GM21786 (cell line): Measurements from ENCODE around the gene PDE2A.

Experiments
- ATAC-seq: cut with Tn5 transposase; IDR thresholded peaks from one replicate; pipeline ENCODE4 v1.9.1; 2021; ENCODE audit not compliant: unreplicated experiment

PDE2A gene

DNA sequence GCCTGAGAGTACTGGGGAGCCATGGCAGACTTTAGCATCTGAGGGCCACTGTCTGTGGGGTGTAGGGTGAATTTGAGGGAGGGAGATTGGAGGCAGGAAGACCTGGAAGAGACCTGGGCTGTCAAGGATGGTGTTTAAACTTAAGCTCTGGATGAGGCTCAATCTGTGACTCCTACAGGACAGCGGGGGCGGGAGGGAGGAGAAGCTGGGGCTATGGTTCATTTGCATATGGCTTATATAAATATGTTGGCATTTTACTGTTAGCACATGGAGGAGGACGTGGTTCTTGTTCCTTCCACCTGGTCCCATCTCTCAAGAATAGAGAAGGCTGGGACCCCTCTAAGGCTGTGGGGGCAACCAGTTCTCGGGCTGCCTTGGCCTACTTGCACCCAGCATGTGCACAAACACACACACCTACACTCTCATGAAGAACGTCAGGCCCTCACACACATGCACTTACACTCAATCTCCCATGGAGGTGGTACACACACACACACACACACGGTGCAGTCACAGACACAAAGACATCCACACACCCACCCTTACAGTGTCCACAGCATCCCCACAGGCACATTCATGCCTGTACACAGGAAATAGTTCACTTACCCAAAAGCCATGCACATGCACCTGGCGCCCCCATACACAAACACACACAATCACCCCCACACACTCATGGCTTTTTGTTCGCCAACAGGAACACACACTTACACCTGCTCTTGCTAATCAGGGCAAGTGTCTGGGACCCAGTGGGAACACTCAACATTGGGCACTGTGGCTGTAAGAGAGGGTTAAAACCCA, 81.3 kb downstream of the PDE2A start:
- no peak for ATAC-seq

DNA sequence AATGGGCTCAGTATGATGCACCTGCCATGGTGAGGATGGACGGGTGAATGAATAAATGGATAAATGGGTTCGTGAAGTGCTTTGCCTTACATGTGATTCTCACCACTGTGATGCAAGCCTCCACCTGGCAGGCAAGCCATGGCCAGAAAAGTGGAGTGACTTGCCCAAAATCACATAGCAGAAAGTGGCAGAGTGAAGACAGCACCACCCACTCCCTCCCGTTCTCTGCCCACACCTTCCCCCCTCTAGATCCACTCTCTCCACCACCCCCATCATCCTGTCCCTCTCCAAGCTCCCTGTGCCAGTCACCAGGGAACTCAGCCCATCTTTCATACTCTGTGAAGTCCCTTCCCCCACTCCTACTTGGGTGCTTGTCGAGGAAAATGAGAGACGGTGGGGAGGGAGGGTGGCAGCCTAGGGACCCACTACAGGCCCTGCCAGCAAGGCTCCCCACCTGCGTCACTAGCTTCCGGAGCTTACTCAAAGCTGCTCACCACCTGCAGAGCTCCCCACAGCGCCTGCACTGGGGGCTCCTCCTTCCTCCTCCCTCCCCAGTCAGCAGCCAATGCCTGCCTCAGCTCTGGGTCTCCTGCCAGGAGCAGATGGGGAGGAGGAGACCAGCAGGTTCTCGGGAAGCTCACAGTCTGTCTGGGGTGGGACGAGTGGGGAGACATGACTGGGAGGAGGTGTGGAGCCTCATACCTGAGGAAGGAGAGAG, 82.3 kb downstream of the PDE2A start:
- no peak for ATAC-seq

DNA sequence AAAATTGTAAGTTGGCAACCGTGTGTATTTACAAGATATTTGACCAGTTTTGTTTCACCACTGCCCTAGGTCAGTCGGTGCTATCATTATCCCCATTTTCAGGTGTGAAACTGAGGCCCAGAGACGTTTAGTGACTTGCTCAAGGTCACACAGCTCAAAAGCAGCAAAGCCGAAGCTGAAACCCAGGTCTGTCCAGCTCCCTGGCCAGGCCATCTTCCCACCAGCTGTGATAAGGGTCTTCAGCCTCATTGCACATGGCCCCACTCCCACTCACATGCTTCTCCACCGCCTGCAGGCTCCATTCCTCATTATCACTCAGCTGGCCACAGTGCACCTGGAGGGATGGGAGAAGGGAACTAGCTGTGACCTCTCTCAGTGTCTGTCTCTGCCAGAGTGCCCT, 83.2 kb downstream of the PDE2A start:
- ATAC-seq: no peak

DNA sequence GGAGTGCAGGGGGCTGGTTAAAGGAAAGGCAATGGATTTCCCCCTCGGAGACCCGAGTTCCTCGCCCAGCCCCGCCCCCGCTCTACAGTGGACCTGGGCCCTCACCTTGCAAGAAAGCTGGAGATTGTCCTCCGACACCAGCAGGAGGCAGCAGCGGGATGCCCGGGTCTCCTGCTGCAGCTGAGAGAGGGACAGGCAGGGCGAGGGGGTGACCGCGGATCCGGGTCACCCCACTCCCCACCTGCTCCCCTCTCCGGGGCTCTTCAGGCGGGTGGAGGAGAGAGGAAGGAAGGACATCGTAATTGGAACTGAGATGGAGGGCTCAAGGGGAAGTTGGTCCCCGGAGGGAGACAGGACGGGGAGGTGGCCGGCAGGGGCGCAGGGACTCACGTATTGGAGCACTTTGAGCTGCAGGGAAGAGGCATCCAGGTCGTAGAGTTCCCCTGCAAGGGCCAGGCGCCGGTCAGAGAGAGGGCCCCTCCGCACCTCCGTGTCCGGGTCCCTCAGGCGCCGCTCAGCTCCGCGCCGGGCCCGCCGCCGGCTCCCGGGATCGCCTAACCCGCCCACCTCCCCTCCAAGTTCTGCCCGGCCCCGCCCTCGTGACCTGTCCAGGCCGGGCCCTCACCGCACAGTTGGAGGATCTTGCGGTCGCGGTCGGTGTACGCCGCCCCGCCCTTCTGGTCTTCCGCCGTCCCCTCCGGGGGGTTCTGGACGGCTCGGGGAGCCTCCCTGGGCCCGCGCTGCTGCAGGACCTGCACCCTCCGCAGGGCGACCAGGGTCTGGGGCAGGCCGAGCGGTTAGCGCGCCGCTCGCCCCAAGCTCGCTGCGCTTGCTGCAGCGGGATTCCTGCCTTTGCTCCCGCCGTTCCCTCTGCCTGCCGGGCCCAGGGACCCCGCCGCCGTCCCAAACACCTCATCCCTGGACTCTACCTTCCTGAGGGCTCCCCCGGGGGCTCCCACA, 84.1 kb downstream of the PDE2A start:
- ATAC-seq: no peak

DNA sequence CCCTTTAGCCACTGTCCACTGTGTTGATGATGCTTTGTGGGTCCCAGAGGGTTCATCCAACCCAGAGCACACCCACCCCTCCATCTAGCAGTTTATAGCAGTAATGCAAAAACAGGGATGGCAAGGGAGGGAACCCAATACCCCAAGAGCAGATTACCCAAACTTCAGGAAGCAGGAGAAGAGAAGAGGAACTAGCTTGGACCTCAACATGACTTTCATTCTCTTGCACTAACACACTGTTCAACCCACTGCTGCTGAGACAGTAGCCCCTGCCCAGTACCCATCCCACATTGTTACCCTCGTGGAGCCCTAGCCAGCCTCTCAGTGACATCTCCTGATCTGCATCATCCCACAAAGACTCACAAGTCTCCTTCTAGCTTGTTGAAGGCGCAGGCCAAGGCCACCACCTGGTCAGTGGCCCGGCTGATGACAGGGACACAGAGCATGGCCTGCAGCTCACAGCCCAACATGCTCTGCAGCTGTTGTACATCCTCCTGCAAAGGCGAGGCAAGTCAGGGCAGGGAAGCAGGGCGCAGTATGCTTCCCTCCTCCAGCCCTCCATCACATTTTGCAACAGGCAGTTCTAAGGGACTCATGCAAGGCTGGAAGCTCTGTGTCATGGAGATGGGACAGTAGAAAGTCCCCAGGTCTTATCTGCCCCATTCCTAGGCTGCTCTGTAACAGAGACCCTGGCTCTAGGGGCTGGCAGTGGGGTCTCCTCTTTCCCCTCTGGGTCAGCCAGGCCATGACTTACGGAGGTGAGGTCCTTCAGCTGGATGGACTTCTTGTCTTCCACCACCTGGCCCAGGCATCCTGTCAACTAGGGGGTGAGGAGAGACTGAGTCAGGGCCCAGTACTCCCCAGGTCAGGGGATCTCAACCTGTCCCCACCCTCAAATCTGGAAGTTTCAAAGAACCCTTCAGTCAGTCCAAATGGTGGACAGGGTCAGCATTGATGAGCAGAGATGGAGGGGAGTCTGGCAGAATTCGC, 85.5 kb downstream of the PDE2A start:
- ATAC-seq: no peak

DNA sequence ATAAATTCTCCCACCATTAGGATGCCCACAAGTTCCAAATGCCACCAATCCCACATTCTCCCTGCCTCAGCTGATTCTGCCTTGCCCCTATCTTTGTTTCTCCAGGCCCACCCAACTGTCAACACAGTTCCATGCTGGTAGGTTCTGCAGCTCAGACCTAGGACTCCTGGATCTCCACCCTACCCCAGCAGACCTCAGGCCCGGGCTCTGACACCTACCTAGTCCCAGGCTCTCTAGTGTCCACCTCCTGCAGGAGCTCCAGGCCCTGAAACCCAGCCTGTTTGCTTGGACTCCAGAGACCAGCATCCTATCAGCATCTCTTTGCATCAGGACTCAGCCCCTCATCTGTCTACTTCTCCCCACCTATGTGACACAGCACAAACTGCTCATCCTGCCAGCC, 86.5 kb downstream of the PDE2A start:
- no peak for ATAC-seq

DNA sequence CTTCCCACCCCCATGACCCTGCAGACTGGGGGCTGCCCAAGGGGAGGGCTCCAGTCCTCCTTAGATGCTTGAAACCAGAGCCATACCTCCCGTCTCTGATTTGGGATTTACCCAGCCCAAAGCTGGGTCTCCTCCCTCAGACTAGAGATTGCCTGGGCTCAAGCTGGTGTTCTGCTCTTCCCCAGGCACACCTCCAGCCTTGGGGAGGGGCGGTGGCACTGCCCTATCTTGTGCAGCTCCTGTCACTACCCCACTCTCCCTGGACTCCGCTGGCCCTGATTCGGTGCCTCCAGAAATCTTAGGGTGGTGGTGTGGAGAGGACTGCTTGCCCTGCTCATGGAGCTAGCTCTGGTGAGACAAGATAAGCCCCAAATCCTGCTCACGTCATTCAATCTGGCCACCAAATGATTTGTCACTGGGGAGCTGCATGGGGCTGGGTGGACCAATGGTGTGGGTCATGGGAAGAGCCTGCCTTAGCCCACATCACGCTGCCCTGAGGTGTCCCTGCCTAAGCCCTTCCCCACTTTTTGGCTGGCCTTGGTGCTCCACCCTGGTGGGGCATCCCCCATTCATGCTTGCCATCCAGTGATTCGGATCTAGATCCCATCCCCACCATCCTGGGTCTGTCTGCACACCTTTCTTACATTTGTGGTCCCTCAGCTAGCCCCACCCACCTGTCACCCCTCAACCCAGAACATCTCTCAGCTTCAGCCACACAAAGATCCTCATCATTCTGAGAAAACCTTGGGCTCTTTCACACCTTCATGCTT, 87.7 kb downstream of the PDE2A start:
- no peak for ATAC-seq

DNA sequence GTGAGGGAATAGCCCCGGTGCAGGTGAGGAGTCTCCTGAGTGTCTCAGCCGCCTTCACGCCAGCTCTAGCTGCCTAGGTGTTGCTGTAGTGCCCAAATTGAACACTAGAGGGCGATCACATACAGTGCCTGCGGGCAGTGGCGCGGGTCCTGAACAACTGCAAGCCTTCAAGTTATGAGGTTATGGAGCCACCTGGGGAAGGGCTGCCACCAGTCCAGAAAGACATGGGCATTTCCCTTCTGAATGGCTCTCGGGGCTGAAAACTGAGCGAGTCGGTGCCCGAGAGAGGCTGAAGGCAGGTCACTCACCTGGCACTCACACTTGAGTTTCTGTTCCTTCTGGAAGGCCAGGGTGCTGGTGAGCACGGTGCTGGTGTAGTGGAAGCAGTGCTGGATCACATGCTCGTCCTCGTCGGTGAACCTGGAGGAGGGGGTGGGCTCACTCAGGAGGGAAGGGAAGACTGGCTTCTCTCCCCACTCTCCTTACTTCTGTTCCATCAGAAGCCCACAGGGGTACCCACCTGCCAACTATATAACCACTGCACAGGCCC, 88.4 kb downstream of the PDE2A start:
- ATAC-seq: no peak

DNA sequence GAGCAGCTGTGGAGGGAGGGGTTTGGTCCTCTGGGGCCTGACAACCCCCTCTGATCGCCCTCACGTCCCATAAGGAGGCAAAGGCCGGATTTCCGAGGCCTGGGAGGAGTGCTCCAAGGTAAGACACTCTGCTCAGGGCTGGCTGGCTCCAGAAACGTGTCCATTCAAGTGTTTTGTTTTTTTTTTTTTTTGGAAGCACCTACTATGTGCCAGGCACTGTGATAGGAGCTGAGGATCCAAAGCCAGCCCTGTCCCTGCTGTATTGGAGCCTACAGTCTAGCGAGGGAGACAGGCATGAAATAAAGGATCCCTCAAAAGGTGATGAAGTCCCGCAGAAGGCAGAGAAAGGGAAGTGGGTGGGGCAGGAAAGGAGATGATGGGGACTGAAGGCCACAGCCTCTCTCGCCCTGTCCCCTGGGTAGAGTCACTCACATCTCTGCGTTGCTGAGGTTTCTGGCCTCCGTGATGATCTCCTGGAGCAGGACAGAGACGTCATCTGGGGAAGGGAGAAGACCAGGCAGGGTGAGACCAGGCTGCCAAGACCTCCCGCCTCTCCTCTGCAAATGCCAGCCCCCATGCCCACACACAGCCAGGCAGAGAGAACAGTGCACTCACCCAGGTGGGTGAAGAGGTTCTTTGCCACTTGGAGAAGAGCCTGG, 89.2 kb downstream of the PDE2A start:
- no peak for ATAC-seq

DNA sequence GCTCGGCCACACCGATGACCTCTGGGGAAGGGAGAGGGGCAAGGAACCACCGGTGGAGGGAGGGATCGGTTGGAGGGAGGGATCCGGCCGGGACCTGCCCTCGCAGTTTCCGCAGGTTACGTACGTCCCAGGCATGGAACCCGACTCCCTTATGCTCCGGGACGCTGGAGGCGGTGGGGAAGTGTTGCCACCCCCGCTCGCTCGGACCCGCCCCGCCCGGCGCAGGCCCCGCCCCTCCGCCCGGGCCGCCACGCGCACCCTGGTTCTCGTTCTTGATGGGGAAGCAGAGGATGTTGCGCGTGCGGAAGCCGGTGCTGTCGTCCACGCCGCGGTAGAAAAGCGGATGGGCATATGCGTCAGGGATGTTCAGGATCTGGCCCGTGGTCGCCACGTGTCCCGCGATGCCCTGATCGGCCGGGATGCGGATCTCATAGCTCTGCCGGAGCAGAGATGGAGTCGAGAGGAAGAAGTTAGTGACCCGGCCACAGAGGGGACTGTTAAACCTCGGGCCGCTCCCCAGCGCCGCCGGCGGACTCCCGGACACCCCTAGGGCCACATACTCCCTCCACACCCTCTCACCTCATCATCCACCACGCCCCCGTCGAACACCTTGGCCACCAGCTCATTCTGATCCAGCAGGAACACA, 89.8 kb downstream of the PDE2A start:
- ATAC-seq: no peak

DNA sequence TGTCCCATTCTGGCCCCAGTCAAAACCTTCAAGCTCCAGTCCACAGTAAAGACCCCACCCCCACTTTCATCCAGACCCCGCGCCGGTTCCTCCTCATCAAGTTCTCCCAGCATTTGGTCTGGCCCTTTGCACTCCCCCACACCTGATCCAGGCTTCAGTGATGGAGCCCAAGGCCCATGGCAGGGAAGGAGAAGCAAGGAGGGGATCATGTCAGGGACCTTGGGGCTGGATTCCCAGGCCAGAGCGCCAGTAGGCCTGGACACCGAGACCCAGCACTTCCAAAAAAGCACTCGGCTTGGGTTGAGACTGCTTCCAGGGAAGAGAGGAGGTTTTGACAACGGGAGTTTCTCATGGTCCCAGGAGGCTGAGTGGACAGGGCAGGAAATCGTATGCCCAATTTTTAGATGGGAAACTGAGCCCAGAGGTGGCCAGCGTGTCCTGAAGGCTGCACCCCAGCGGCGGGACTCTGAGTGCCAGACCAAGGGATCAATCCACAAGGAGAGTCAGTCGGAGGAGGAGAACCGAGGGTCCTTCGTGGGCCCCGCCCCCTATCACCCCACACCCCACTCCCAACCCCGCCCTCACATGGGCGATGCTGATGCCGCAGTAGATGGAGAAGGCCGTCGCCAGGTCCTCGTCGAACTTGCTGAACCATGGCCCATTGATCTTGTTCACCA, 90.5 kb downstream of the PDE2A start:
- no peak for ATAC-seq

DNA sequence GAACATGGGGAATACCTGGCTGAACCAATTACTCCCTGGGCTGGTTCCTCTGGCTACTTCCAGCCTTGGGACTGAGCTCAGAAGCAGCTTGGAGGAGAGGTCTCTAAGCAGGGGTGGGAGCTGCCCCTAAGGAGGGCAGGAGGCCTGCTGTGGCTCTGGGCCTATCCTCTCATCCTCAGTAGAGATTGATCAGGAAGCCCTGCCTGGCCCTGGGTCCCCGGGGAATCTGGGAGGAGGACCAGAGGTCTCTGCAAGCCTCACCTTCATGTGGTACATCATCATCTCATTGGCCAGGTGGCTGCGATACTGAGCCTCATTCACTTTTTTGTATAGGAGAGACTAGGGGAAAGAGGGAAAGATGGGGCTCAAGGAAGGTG, 91.1 kb downstream of the PDE2A start:
- no peak for ATAC-seq

DNA sequence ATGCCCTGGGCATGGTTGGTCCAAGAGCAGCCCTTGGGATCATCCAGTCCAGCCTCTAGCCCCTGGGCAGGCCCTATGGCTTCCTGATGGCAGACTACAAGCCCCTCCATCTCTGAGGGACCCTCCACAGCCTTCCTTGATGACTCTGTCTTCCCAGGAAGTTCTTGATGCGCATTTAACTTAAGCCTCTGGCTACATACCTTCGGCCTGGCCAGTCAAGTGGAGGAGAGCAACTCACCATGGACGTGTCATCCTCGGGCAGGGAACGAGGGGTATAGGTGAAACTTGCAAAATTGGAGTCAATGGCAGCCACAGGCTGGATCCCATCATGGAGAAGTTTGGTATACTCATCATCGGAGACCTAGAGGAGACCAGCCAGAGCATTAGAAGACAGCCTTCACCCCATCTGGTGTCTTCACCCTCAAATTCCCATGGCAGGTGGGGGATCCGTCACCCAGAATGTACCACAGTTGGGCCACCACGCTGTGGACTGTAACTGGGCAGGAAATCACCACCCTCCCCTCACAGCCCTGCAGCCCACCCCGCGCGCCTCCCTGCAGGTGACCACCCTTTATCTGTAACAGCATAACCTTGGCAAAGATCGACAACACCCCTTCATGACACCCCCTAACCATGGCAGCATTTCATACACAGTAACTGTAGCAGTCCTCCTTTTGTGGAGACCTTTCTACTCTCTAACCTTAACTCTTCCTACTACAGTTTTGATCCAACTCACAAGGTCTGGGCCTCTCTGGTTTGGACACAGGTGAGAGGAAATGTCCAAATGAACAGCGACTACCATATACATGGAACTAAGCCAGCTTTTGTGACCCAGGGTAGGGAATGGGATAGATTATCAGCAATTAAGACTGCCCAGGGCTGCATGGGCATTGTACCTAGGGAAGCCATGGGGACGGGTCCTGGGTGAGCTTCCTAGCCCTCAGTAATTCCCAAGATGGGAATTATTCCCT, 91.7 kb downstream of the PDE2A start:
- no peak for ATAC-seq

DNA sequence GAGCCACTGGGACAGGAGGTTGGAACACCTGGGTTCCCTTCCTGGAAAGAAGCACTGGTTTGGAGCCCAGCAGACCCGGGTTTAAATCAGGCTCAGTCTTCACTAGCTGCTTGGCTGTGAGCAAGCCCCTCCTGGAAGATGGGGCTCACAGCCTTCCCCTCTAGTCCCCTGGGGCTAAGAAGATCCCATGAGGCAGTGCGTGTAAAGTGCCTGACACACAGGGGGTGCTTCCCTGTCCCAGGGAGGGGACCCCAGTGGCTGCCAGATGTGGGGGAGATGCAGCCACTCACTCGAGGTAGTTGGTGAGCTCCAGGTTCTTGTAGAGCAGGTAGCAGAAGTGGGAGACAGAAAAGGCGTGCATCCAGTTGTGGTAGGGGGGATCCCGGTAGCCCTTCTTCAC, 93.2 kb downstream of the PDE2A start:
- no peak for ATAC-seq

DNA sequence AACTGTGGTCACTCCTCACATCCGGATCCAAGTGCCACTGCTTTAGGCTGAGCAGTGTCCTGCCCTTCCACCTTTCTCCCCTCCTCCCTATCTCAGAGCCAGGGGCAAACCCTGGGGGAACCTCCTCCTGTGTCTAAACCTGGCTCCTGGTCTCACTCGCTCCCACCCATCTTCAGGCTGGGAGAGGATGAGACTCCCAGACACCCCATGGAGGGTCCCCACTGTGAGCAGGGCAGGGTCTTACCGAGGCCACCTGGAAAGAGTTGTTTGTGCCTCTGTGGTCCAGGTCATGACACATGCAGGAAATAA, 93.6 kb downstream of the PDE2A start:
- ATAC-seq: no peak

DNA sequence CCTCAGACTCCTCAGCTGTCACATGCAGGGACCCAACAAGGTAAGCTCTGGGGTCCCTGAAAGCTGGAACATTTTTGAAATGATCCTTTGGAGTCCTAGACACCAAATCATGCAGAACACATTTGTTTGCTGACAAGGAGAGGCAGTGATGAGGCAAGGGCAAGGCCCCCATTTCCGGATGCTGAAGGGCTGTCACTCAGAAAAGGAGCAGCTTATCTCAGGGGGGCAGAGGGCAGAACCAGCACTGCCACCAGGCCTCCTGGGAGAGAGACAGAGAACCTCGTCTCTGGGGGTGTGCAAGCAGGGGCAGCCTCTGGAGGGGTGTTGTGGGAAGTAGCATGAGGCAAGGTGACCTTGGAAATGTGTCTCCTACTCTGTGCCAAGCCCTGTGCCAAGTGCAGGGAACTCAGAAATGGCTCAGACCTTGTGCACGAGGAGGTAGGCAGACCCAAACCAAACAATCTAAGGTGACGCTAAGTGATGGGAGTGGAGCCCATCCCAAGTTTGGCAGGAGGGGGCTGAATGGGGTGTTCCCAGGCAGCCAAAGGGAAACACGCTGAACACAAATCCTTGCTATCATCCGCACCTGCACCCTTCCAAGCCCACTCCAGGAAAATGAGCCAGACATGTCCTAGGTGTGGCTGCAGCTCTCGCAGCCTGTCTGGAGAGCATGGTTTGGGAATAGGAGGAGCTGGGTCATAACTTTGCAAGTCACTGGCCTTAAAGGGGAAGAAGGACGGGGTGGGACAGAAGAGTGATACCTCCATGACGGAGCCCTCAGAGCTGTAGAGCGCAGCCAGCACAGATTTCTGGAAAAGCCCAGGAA, 94.2 kb downstream of the PDE2A start:
- ATAC-seq: no peak
